ENCODE measurements around the gene SPATA2L. TPM values are rescaled to one million over a fixed set of nuclear protein-coding genes. Genes with fewer than 3 reads are reported as not detected.

SPATA2L gene
- total RNA-seq, 4 donors from 2014 or later = 6.1 to 26.1 (median 8.9) TPM

DNA sequence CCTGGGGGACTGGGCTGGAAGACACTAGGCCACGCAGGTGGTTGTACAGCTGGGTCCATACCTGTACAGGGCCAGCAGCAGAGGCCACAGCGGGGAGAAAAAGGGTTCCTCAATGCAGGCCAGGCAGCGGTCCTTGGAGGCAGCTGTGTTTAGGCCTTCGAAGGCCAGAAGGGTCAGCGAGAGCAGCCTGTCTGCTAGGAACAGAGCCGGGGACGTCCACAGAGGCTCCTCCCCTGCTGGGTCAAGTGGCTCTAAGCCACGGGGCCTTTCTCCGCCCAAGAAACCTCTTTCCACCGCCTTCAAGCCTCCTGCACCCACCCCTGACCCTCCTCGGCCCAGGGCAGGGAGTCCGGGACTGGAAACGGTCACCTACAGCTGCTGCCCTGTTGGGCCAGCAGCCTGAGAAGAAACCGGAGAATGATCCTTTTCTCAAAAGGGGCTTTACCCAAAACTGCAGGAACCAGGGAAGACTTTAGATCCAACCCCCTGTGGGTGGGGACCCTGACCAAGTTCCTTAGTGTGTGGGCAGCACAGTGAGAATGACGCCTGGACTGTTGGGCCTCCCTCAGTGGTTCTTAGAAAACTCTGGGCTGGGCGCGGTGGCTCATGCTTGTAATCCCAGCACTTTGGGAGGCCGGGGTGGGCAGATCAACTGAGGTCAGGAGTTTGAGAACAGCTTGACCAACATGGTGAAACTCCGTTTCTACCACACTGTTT, 8.4 kb upstream of the SPATA2L start:
- Histone ChIP-seq H3K4me3 (no peak overlapping the region), H3K27ac (no peak overlapping the region), H3K4me1 (peaks cover 7 to 39% (median 14%) of the 10 kb centered on the region in 3 donors), H3K36me3 (peaks cover 0 to 21% (median 0%) of the 10 kb centered on the region in 3 donors), H3K9me3 (no peaks in the 10 kb centered on the region), H3K27me3 (peaks cover 0 to 9% (median 0%) of the 10 kb centered on the region in 4 donors)
- no peak for TF ChIP-seq POLR2A (IDR thresholded peaks at IDR 0.05)
- TF ChIP-seq, protein P1, sequence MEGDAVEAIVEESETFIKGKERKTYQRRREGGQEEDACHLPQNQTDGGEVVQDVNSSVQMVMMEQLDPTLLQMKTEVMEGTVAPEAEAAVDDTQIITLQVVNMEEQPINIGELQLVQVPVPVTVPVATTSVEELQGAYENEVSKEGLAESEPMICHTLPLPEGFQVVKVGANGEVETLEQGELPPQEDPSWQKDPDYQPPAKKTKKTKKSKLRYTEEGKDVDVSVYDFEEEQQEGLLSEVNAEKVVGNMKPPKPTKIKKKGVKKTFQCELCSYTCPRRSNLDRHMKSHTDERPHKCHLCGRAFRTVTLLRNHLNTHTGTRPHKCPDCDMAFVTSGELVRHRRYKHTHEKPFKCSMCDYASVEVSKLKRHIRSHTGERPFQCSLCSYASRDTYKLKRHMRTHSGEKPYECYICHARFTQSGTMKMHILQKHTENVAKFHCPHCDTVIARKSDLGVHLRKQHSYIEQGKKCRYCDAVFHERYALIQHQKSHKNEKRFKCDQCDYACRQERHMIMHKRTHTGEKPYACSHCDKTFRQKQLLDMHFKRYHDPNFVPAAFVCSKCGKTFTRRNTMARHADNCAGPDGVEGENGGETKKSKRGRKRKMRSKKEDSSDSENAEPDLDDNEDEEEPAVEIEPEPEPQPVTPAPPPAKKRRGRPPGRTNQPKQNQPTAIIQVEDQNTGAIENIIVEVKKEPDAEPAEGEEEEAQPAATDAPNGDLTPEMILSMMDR (IDR thresholded peaks at IDR 0.05) = no peak
- no peak for DNase-seq
- WGBS, 2 donors = 87 to 89% methylated on average over 4 to 8 of the region's 19 CpGs
- intact Hi-C loops (cut with DNase I) = loop anchor here (5.0 to 10.0 kb wide), 3 partner anchors 47 to 147 kb away; no protein-coding TSS in a partner anchor

DNA sequence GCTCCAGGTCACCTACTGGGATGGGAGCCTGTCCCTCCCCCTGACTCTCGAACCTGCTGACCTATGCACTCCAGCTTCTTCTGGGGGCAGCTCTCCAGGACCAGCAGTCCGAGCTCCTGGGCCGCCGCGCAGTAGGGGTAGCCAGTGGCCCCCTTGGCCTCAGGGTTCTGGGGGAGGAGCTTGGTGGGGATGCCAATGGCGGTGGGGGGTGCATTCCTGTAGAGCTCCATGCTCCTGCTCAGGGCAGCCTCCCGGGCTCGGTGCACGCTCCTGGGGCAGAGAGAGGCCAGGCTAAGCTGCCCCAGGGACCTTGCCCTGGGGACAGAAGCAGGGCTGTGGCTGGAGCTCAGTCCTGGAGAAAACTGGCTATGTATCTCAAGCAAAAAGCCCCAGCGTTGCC, 7.7 kb upstream of the SPATA2L start:
- no peak for DNase-seq
- Histone ChIP-seq H3K4me1 (peaks cover 7 to 39% (median 14%) of the 10 kb centered on the region in 3 donors), H3K36me3 (peaks cover 0 to 17% (median 0%) of the 10 kb centered on the region in 3 donors), H3K9me3 (no peaks in the 10 kb centered on the region), H3K27me3 (peaks cover 0 to 16% (median 0%) of the 10 kb centered on the region in 4 donors), H3K4me3 (no peak overlapping the region), H3K27ac (no peak overlapping the region)
- WGBS, 2 donors = no CpG with 5 or more reads among the region's 10 CpGs
- intact Hi-C loops (cut with DNase I) = loop anchor here (5.0 to 10.0 kb wide), 3 partner anchors 48 to 148 kb away; no protein-coding TSS in a partner anchor
- TF ChIP-seq, protein P1 (IDR thresholded peaks at IDR 0.05) = no peak
- no peak for TF ChIP-seq POLR2A (IDR thresholded peaks at IDR 0.05)

DNA sequence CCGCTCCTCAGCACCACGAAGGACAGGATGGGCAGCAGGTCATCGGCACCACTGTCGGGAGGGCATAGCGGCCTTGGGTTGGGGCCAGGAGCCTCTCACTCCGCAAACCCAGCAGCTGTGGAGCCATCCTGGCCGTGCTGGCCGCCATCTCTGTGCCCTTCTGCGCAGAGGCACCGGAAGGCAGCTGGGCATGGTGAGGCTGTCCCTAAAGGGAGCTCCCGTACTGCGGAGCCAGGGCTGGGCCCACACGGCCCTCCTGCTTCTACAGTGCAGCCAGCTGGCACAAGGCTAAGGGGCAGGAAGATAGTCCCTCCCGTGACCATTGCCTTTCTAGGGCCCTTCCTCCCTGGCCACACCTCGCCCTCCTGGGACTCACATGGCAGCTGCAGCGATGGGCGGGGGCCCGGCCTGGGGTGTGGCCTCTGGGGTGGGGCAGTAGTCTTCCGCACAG, 7.0 kb upstream of the SPATA2L start:
- peaks cover 0 to 17% (median 0%) of the 10 kb centered on the region in 4 donors for H3K27me3 ChIP-seq
- intact Hi-C loops (cut with DNase I) = loop anchor here (5.0 to 10.0 kb wide), 3 partner anchors 49 to 149 kb away; no protein-coding TSS in a partner anchor
- no peak overlapping the region for H3K4me3 ChIP-seq
- 60% methylated on average over 1 of the region's 19 CpGs; no CpG with 5 or more reads in 1 of the 2 donors for WGBS, 2 donors
- TF ChIP-seq, protein P1 (IDR thresholded peaks at IDR 0.05) = no peak
- TF ChIP-seq POLR2A (IDR thresholded peaks at IDR 0.05) = no peak
- no peaks in the 10 kb centered on the region for H3K9me3 ChIP-seq
- H3K27ac ChIP-seq = no peak overlapping the region
- peaks cover 0 to 14% (median 0%) of the 10 kb centered on the region in 3 donors for H3K36me3 ChIP-seq
- DNase-seq = no peak
- peaks cover 7 to 39% (median 14%) of the 10 kb centered on the region in 3 donors for H3K4me1 ChIP-seq

DNA sequence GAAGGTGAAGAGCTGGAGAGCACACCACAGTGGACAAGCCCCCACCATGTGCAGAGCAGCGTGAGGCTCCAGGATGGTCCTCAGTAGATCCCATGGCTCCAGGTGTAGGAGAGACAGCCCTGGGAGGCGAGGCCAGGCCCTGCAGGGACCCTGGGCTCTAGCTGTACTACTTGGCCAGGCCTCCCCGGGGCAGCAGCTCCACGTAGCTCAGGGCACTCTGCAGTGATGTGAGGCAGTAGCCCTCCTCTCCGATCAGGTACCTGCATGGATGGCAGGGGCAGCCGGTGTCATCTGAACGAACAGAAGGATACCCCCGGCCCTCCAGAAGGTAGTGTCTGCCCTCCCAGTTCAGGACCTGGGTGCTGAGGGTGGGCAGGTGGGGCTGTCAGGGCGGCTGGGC, 6.2 kb upstream of the SPATA2L start:
- H3K27me3 ChIP-seq = peaks cover 0 to 19% (median 0%) of the 10 kb centered on the region in 4 donors
- no peaks in the 10 kb centered on the region for H3K9me3 ChIP-seq
- WGBS, 2 donors = 80 to 81% methylated on average over 1 to 4 of the region's 9 CpGs
- DNase-seq = no peak
- H3K4me1 ChIP-seq = peaks cover 7 to 35% (median 12%) of the 10 kb centered on the region in 3 donors
- intact Hi-C loops (cut with DNase I) = loop anchor here (5.0 to 10.0 kb wide), 3 partner anchors 50 to 150 kb away; no protein-coding TSS in a partner anchor
- H3K27ac ChIP-seq = no peak overlapping the region
- no peak for TF ChIP-seq POLR2A (IDR thresholded peaks at IDR 0.05)
- TF ChIP-seq, protein P1 (IDR thresholded peaks at IDR 0.05) = no peak
- no peak overlapping the region for H3K4me3 ChIP-seq
- peaks cover 0 to 14% (median 0%) of the 10 kb centered on the region in 3 donors for H3K36me3 ChIP-seq

Data from esophagus squamous epithelium (tissue), 5 donors.